Caco-2 (cell line): ENCODE data around the gene KPNA4. TPM values are rescaled to one million over a fixed set of nuclear protein-coding genes. Genes with fewer than 3 reads are reported as not detected.

Source experiments
- BruUV-seq: library from RNA; stranded (reverse); fragments of 400-500 nt; replicated peaks from 2 replicates; lab custom pipeline; 2021; lab: Mats Ljungman, UMichigan
- CTCF ChIA-PET: fragments of 300-600 bp; sonication (Branson Sonifier 250); formaldehyde crosslinking; loops from one replicate; lab custom pipeline; 2022; ENCODE audit warnings: antibody characterized with exemption; lab: Charles Lee
- POLR2A ChIA-PET: fragments of 300-600 bp; sonication (Branson Sonifier 250); formaldehyde crosslinking; loops from one replicate; lab custom pipeline; 2022; ENCODE audit warnings: antibody characterized with exemption; lab: Charles Lee
- DNase-seq, 2 experiments: peaks; one replicate each; pipeline versions ENCODE4 v3.0.0 to v3.0.0-alpha.2; 2020 to 2022
- H3K27me3 ChIP-seq: replicated peaks from 2 replicates; pipeline ENCODE4 v1.6.0; 2011; ENCODE audit warnings: low read length; ENCODE audit not compliant: control insufficient read depth, insufficient read depth
- H3K36me3 ChIP-seq: 2 replicates; pipeline ENCODE4 v1.5.1; 2011; ENCODE audit warnings: low read length; ENCODE audit not compliant: control insufficient read depth, insufficient read depth
- H3K4me1 ChIP-seq: fragments of 250-450 bp; sonication (Bioruptor Pico); 2 replicates; pipeline ENCODE4 v1.5.1; 2020; ENCODE audit warnings: mild to moderate bottlenecking
- H3K4me3 ChIP-seq: 2 replicates; pipeline ENCODE4 v1.5.1; 2011; ENCODE audit warnings: low read depth, mild to moderate bottlenecking, control low read depth, low read length
- H3K9me3 ChIP-seq: fragments of 250-450 bp; sonication (Bioruptor Pico); 2 replicates; pipeline ENCODE4 v1.5.1; 2020; ENCODE audit warnings: mild to moderate bottlenecking, moderate library complexity
- H3K27ac Mint-ChIP-seq: one replicate; pipeline ENCODE4 v1.8.0; 2022; ENCODE audit warnings: mixed read lengths; ENCODE audit not compliant: unreplicated experiment
- H3K27me3 Mint-ChIP-seq: one replicate; pipeline ENCODE4 v1.8.0; 2022; ENCODE audit warnings: mixed read lengths; ENCODE audit not compliant: insufficient read depth, unreplicated experiment
- H3K36me3 Mint-ChIP-seq: one replicate; pipeline ENCODE4 v1.8.0; 2022; ENCODE audit warnings: mild to moderate bottlenecking, mixed read lengths; ENCODE audit not compliant: insufficient read depth, unreplicated experiment
- H3K4me1 Mint-ChIP-seq: one replicate; pipeline ENCODE4 v1.8.0; 2022; ENCODE audit warnings: low read depth, mixed read lengths; ENCODE audit not compliant: unreplicated experiment
- H3K4me3 Mint-ChIP-seq: one replicate; pipeline ENCODE4 v1.8.0; 2022; ENCODE audit warnings: mild to moderate bottlenecking, moderate library complexity, mixed read lengths; ENCODE audit not compliant: unreplicated experiment
- H3K9me3 Mint-ChIP-seq: one replicate; pipeline ENCODE4 v1.8.0; 2022; ENCODE audit warnings: mixed read lengths; ENCODE audit not compliant: unreplicated experiment
- intact Hi-C: fragments of 100-400 bp; cut with micrococcal nuclease; formaldehyde crosslinking; loops from one replicate; pipeline ENCODE4 v1.10.0; 2022; ENCODE audit not compliant: unreplicated experiment
- total RNA-seq: library from RNA; stranded (reverse); gene quantifications from 2 replicates; pipeline ENCODE4 v1.2.3, GENCODE V29; 2022
- TF ChIP-seq, protein P1 (sequence below), 2 experiments: fragments of 200-600 bp in 1 of 2; IDR thresholded peaks; 1 replicate in 1 of 2; 2 replicates in 1 of 2; pipeline versions ENCODE4 v1.5.1 to v1.8.0; 2011 to 2022; ENCODE audit warnings: antibody characterized with exemption in 1 of 2, control low read depth in 1 of 2, inconsistent platforms in 1 of 2, low read depth in 1 of 2, low read length in 1 of 2, mild to moderate bottlenecking in 1 of 2, moderate library complexity in 1 of 2; ENCODE audit not compliant: insufficient read depth in 1 of 2, severe bottlenecking in 1 of 2, unreplicated experiment in 1 of 2

Gene KPNA4
- total RNA-seq, 1 experiment from 2014 or later = 60.5 TPM

GRCh38 chr3:160545504-160545871, 19.9 kb downstream of the KPNA4 start:
- Histone ChIP-seq H3K4me3 (no peak overlapping the region), H3K9me3 (no peaks in the 10 kb centered on the region), H3K4me1 (peaks cover 5% of the 10 kb centered on the region; the same call in 1 of the 2 replicates), H3K36me3 (no peaks in the 10 kb centered on the region), H3K27me3 (no peaks in the 10 kb centered on the region)
- no peak for DNase-seq
- Mint-ChIP-seq H3K27ac (no peak overlapping the region), H3K4me3 (no peak overlapping the region), H3K27me3 (no peaks in the 10 kb centered on the region), H3K36me3 (peaks cover under 1% of the 10 kb centered on the region), H3K9me3 (no peaks in the 10 kb centered on the region), H3K4me1 (peaks cover 10% of the 10 kb centered on the region)
- CTCF ChIA-PET = no interaction called here
- intact Hi-C loops = no loop called here
- POLR2A ChIA-PET = interaction anchor here (0.5 kb wide), 1 partner anchor 513 kb away, joined by 3 read pairs; no protein-coding TSS in a partner anchor
- BruUV-seq = no TSS peak
- TF ChIP-seq, protein P1, sequence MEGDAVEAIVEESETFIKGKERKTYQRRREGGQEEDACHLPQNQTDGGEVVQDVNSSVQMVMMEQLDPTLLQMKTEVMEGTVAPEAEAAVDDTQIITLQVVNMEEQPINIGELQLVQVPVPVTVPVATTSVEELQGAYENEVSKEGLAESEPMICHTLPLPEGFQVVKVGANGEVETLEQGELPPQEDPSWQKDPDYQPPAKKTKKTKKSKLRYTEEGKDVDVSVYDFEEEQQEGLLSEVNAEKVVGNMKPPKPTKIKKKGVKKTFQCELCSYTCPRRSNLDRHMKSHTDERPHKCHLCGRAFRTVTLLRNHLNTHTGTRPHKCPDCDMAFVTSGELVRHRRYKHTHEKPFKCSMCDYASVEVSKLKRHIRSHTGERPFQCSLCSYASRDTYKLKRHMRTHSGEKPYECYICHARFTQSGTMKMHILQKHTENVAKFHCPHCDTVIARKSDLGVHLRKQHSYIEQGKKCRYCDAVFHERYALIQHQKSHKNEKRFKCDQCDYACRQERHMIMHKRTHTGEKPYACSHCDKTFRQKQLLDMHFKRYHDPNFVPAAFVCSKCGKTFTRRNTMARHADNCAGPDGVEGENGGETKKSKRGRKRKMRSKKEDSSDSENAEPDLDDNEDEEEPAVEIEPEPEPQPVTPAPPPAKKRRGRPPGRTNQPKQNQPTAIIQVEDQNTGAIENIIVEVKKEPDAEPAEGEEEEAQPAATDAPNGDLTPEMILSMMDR (IDR thresholded peaks at IDR 0.05; ENCODE audit: insufficient read depth in 1 of 2, low read depth in 1 of 2, low read length in 1 of 2, severe bottlenecking in 1 of 2, unreplicated experiment in 1 of 2) = no peak

GRCh38 chr3:160544844-160545503, 20.4 kb downstream of the KPNA4 start:
- TF ChIP-seq, protein P1 (IDR thresholded peaks at IDR 0.05; ENCODE audit: insufficient read depth in 1 of 2, low read depth in 1 of 2, low read length in 1 of 2, severe bottlenecking in 1 of 2, unreplicated experiment in 1 of 2) = no peak
- peaks cover 5% of the 10 kb centered on the region; the same call in 1 of the 2 replicates for H3K4me1 ChIP-seq
- no peak overlapping the region for H3K4me3 ChIP-seq
- H3K27me3 ChIP-seq = no peaks in the 10 kb centered on the region
- no peak overlapping the region for H3K27ac Mint-ChIP-seq
- no peak for DNase-seq
- H3K9me3 ChIP-seq = no peaks in the 10 kb centered on the region
- H3K4me3 Mint-ChIP-seq = no peak overlapping the region
- no peaks in the 10 kb centered on the region for H3K27me3 Mint-ChIP-seq
- ChIA-PET CTCF (no interaction called here), POLR2A (interaction anchor here (0.5 kb wide), 1 partner anchor 513 kb away, joined by 3 read pairs; no protein-coding TSS in a partner anchor)
- H3K4me1 Mint-ChIP-seq = peaks cover 10% of the 10 kb centered on the region
- no TSS peak for BruUV-seq
- no peaks in the 10 kb centered on the region for H3K36me3 Mint-ChIP-seq
- intact Hi-C loops = no loop called here
- H3K9me3 Mint-ChIP-seq = no peaks in the 10 kb centered on the region
- no peaks in the 10 kb centered on the region for H3K36me3 ChIP-seq

DNA sequence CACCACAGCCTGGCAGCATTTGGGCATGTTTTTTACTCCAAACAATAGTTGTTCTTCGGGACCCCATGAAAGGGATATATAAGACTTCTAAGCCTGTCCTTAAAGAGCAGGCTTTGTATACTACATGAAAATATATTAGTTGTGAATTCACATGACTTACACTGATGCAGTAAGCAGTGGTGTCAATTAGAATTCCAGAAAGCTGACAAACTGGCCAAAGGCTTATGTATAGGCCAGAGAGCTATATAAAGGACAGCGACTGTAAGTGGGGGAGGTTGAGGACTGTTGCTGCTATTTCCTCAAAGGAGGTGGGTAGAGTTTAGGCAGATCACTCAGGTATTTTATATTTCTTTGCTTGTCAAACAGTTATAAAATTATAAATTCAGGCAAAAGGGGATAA, 24.8 kb downstream of the KPNA4 start:
- no peaks in the 10 kb centered on the region for H3K9me3 Mint-ChIP-seq
- H3K36me3 ChIP-seq = no peaks in the 10 kb centered on the region
- no peaks in the 10 kb centered on the region for H3K36me3 Mint-ChIP-seq
- POLR2A ChIA-PET = interaction anchor here (0.6 kb wide), 1 partner anchor 104 kb away, joined by 5 read pairs; no protein-coding TSS in a partner anchor
- H3K4me1 Mint-ChIP-seq = peaks cover 16% of the 10 kb centered on the region
- DNase-seq = no peak
- H3K27ac Mint-ChIP-seq = no peak overlapping the region
- no peaks in the 10 kb centered on the region for H3K27me3 Mint-ChIP-seq
- intact Hi-C loops = no loop called here
- no peaks in the 10 kb centered on the region for H3K27me3 ChIP-seq
- CTCF ChIA-PET = no interaction called here
- H3K4me3 ChIP-seq = no peak overlapping the region
- TF ChIP-seq, protein P1 (IDR thresholded peaks at IDR 0.05; ENCODE audit: insufficient read depth in 1 of 2, low read depth in 1 of 2, low read length in 1 of 2, severe bottlenecking in 1 of 2, unreplicated experiment in 1 of 2) = no peak
- H3K4me1 ChIP-seq = peaks cover 5% of the 10 kb centered on the region; the same call in 1 of the 2 replicates
- H3K9me3 ChIP-seq = no peaks in the 10 kb centered on the region
- no peak overlapping the region for H3K4me3 Mint-ChIP-seq
- BruUV-seq = no TSS peak
